ENCODE measurements around the gene PHLDB3.

DNA sequence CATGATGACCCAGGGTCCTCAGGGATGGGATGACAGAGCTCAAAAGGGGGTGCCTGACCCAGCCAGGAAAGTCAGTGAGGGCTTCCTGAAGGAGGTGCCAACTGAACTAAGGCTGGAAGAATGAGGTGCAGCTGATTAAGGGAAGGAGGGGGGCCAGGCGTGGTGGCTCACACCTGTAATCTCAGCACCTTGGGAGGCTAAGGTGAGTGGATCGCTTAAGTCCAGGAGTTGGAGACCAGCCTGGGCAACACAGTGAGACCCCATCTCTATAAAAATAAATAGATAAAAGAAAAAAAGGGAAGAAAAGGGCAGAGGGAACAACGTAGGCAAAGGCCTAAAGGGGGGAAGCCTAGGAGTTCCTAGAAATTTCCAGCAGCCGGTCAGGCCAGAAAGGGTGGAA is 30.1 kb downstream of the PHLDB3 start:
- TF ChIP-seq CTCF (conservative IDR thresholded peaks at IDR 0.05; ENCODE audit: low read length) (no peak), EZH2phosphoT487 (IDR thresholded peaks at IDR 0.05; ENCODE audit: borderline replicate concordance, low read depth, low read length) (no peak)

All from OCI-LY7 (cell line).